ENCODE results near the gene EPHA3.

DNA sequence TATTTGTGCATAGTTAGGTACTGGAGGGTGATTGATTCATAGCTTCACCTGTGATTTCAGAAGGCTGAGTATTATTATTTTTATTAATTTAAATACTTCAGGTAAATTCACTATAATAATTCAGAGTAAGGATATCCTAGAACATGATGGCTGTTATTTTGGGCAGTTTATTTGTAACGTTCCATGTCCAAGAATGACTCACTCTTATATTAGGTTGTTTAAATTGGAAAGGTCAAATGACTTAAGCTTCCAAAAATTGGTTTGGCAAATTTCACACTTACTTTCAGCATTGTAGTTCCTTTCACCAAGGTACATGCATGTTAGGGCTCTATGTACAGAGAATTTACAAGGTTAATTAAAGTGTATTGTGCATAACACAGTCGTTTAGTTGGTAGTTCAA lies 120.2 kb downstream of the EPHA3 start:
- TF ChIP-seq, protein P1, sequence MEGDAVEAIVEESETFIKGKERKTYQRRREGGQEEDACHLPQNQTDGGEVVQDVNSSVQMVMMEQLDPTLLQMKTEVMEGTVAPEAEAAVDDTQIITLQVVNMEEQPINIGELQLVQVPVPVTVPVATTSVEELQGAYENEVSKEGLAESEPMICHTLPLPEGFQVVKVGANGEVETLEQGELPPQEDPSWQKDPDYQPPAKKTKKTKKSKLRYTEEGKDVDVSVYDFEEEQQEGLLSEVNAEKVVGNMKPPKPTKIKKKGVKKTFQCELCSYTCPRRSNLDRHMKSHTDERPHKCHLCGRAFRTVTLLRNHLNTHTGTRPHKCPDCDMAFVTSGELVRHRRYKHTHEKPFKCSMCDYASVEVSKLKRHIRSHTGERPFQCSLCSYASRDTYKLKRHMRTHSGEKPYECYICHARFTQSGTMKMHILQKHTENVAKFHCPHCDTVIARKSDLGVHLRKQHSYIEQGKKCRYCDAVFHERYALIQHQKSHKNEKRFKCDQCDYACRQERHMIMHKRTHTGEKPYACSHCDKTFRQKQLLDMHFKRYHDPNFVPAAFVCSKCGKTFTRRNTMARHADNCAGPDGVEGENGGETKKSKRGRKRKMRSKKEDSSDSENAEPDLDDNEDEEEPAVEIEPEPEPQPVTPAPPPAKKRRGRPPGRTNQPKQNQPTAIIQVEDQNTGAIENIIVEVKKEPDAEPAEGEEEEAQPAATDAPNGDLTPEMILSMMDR (conservative IDR thresholded peaks at IDR 0.05 in 1 of 2, IDR thresholded peaks at IDR 0.05 in 1 of 2; ENCODE audit: low read depth in 1 of 2, low read length in 2 of 2), result no peak
- no peak for TF ChIP-seq EZH2 (IDR thresholded peaks at IDR 0.05; ENCODE audit: low read length, missing control alignments)

Measured in fibroblast of lung (primary cell).